DND-41 (cell line): ENCODE data around the gene SCLT1.

Experiments used
- ATAC-seq: fragments of 200-7000 bp; cut with Tn5 transposase; 3 replicates; pipeline ENCODE4 v1.9.1; 2021; ENCODE audit warnings: low read depth; ENCODE audit not compliant: insufficient read depth
- DNase-seq: peaks from one replicate; pipeline ENCODE4 v3.0.0-alpha.2; 2020
- H2AFZ ChIP-seq: 2 replicates; pipeline ENCODE4 v1.6.0; 2012; ENCODE audit warnings: low read depth, low read length
- H3K27ac ChIP-seq: 2 replicates; pipeline ENCODE4 v1.5.1; 2012; ENCODE audit warnings: low read length, inconsistent platforms
- H3K27me3 ChIP-seq: fragments of 200-600 bp; sonication (generic); 2 replicates; pipeline ENCODE4 v1.6.0; 2012; ENCODE audit warnings: low read length, mild to moderate bottlenecking, inconsistent platforms; ENCODE audit not compliant: insufficient read depth, poor library complexity
- H3K36me3 ChIP-seq: 2 replicates; pipeline ENCODE4 v1.5.1; 2012; ENCODE audit warnings: low read length, inconsistent platforms; ENCODE audit not compliant: insufficient read depth
- H3K4me1 ChIP-seq: 2 replicates; pipeline ENCODE4 v1.5.1; 2012; ENCODE audit warnings: mild to moderate bottlenecking, low read length; ENCODE audit not compliant: insufficient read depth
- H3K4me2 ChIP-seq: 2 replicates; pipeline ENCODE4 v1.6.0; 2012; ENCODE audit warnings: mild to moderate bottlenecking, moderate library complexity, low read length, inconsistent platforms; ENCODE audit not compliant: insufficient read depth
- H3K4me3 ChIP-seq, 2 experiments: fragments of 200-600 bp in 1 of 2; shearing (Covaris generic) in 1 of 2; 2 replicates each; pipeline ENCODE4 v1.5.1; 2012 to 2016; ENCODE audit warnings: inconsistent platforms in 2 of 2, low read length in 2 of 2, mild to moderate bottlenecking in 2 of 2, low read depth in 1 of 2, moderate library complexity in 1 of 2
- H3K79me2 ChIP-seq: 2 replicates; pipeline ENCODE4 v1.6.0; 2012; ENCODE audit warnings: low read length, inconsistent platforms; ENCODE audit not compliant: insufficient read depth
- H3K9ac ChIP-seq: 2 replicates; pipeline ENCODE4 v1.6.0; 2012; ENCODE audit warnings: low read depth, mild to moderate bottlenecking, inconsistent platforms, low read length, moderate library complexity
- H3K9me3 ChIP-seq: 2 replicates; pipeline ENCODE4 v1.5.1; 2012; ENCODE audit warnings: low read length, moderate library complexity, mild to moderate bottlenecking, inconsistent platforms; ENCODE audit not compliant: insufficient read depth, severe bottlenecking
- H4K20me1 ChIP-seq: 2 replicates; pipeline ENCODE4 v1.6.0; 2012; ENCODE audit warnings: low read length; ENCODE audit not compliant: insufficient read depth
- CTCF ChIP-seq: IDR thresholded peaks from 2 replicates; pipeline ENCODE4 v1.5.1; 2012; ENCODE audit warnings: borderline replicate concordance, low read length, moderate library complexity, mild to moderate bottlenecking; ENCODE audit not compliant: poor library complexity, severe bottlenecking; ENCODE audit errors: extremely low read depth
- EZH2 ChIP-seq: IDR thresholded peaks from 3 replicates; pipeline ENCODE4 v1.6.1; 2012; ENCODE audit warnings: borderline replicate concordance, low read depth, mild to moderate bottlenecking, moderate library complexity, low read length, inconsistent platforms; ENCODE audit not compliant: severe bottlenecking

Gene SCLT1

GRCh38 chr4:128986019-128986418 is 107.3 kb downstream of the SCLT1 start:
- H3K9me3 ChIP-seq = peaks cover 3% of the 10 kb centered on the region
- H3K36me3 ChIP-seq = peaks cover 18% of the 10 kb centered on the region
- no peak for ATAC-seq
- no peak overlapping the region for H3K27ac ChIP-seq
- H3K9ac ChIP-seq = no peak overlapping the region
- no peaks in the 10 kb centered on the region for H4K20me1 ChIP-seq
- H3K27me3 ChIP-seq = no peaks in the 10 kb centered on the region
- DNase-seq = no peak
- no peak overlapping the region for H3K4me3 ChIP-seq
- TF ChIP-seq CTCF = no peak
- TF ChIP-seq EZH2 = no peak
- no peaks in the 10 kb centered on the region for H3K4me1 ChIP-seq
- no peaks in the 10 kb centered on the region for H3K79me2 ChIP-seq
- no peak overlapping the region for H2AFZ ChIP-seq
- no peak overlapping the region for H3K4me2 ChIP-seq

GRCh38 chr4:128983771-128984485 is 109.4 kb downstream of the SCLT1 start:
- Histone ChIP-seq H3K36me3 (peaks cover 16% of the 10 kb centered on the region), H3K4me3 (no peak overlapping the region), H3K4me1 (no peaks in the 10 kb centered on the region), H4K20me1 (no peaks in the 10 kb centered on the region), H3K79me2 (no peaks in the 10 kb centered on the region), H3K9ac (no peak overlapping the region), H3K4me2 (no peak overlapping the region), H2AFZ (no peak overlapping the region), H3K9me3 (peaks cover 2% of the 10 kb centered on the region), H3K27me3 (no peaks in the 10 kb centered on the region), H3K27ac (no peak overlapping the region)
- no peak for ATAC-seq
- TF ChIP-seq EZH2 = no peak
- TF ChIP-seq CTCF = no peak
- DNase-seq = no peak

GRCh38 chr4:128981377-128981776 is 112.0 kb downstream of the SCLT1 start:
- Histone ChIP-seq H3K27ac (no peak overlapping the region), H3K4me1 (no peaks in the 10 kb centered on the region), H3K36me3 (peaks cover 9% of the 10 kb centered on the region), H3K9ac (no peak overlapping the region), H2AFZ (no peak overlapping the region), H3K4me3 (no peak overlapping the region), H3K27me3 (no peaks in the 10 kb centered on the region), H3K9me3 (no peaks in the 10 kb centered on the region), H3K79me2 (no peaks in the 10 kb centered on the region), H4K20me1 (no peaks in the 10 kb centered on the region), H3K4me2 (no peak overlapping the region)
- TF ChIP-seq CTCF = no peak
- TF ChIP-seq EZH2 = no peak
- DNase-seq (no peak), ATAC-seq (no peak)
